Caki2 (cell line): ENCODE measurements around the gene GAB1. TPM values are rescaled to one million over a fixed set of nuclear protein-coding genes. Genes with fewer than 3 reads are reported as not detected.

Experiments
- DNase-seq: peaks from one replicate; pipeline ENCODE4 v3.0.0-alpha.2; 2015; ENCODE audit warnings: low read depth
- in situ Hi-C: cut with HindIII; loops from 2 replicates; pipeline ENCODE4 v1.10.0; 2016; ENCODE audit warnings: low sequenced_read_pairs, low pct_unique_long_range_greater_than_20kb, mixed read lengths
- total RNA-seq: library from RNA; depleted of rRNA; stranded (reverse); fragments of >200 nt; shearing (Covaris generic); gene quantifications from 2 replicates; pipeline ENCODE4 v1.2.3, GENCODE V29; 2014; ENCODE audit warnings: low replicate concordance

Gene GAB1
- total RNA-seq, 1 experiment from 2014 or later, result 17.5 TPM

DNA sequence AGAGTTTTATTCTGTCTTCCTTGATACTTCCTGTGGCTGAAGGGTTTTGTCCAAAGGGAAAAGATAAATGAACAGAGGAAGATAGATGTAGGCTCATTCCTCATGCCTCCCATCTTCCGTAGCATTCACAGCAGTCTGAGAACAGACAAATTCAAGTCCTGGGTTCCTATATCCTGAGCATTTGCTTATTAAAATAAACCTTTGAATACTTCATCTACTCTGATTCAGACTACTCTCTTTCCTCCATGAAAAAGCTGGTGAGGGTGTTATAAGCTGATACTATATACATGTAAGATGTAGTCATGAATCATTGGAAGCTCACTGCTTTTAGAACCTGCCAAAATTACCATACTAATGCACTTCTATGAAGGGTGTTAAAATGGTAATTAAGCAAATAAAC lies 61.2 kb downstream of the GAB1 start:
- in situ Hi-C loops, result no loop called here
- no peak for DNase-seq

DNA sequence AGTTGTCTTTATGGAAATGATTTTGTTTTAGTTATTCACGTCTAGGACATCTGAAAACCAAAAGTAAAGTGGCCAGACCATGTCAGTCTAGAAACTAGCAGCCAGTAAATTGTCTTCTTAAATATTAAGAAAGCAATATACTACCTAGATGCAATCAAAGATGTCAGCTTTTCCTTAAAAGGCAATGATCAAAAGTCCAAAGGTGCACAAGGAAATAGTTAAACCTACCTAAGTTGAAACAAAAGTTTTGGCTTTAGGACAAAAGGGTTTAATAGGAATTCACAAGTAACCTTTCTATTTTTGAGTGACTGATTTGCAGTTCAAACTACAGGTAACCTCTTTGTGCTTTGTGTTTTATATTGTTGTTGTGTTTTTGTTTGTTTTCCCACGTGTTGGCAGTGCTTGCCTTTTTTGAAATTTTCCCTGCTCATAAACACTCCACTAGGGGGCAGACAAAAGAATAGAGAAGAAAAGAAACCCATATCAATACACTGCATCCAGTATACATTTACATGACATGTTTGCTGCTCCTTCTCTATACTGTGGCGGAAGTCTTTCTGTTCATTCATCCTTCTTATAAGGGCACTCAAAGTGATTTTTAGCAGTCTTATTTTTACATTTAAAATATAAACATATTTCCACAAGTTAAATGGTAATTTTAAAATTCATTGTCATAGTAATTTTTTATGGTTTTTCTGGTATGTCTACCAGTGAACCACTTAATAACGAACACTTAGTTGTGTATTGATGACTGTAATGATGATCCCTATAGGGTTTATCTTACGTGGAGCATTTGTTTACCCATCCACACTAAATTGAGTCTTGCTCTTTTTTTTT lies 62.7 kb downstream of the GAB1 start:
- peak; percentile 28 for DNase-seq
- in situ Hi-C loops, result no loop called here

DNA sequence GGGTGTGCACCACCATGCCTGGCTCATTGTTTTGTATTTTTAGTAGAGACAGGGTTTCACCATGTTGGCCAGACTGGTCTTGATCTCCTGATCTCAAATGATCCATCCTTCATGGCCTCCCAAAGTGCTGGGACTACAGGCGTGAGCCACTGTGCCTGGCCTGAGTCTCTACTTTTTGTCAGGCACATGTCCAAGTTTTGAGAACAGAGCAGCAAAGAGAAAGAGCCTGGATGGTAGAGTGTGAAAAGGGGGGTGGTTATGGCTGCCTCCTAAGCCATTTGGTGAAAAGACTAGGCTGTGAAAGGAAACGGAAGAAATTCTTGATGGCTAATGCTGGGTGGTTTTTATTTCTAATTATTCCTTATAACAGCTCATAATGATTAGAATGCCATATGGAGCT lies 63.4 kb downstream of the GAB1 start:
- DNase-seq, result no peak
- in situ Hi-C loops, result no loop called here

DNA sequence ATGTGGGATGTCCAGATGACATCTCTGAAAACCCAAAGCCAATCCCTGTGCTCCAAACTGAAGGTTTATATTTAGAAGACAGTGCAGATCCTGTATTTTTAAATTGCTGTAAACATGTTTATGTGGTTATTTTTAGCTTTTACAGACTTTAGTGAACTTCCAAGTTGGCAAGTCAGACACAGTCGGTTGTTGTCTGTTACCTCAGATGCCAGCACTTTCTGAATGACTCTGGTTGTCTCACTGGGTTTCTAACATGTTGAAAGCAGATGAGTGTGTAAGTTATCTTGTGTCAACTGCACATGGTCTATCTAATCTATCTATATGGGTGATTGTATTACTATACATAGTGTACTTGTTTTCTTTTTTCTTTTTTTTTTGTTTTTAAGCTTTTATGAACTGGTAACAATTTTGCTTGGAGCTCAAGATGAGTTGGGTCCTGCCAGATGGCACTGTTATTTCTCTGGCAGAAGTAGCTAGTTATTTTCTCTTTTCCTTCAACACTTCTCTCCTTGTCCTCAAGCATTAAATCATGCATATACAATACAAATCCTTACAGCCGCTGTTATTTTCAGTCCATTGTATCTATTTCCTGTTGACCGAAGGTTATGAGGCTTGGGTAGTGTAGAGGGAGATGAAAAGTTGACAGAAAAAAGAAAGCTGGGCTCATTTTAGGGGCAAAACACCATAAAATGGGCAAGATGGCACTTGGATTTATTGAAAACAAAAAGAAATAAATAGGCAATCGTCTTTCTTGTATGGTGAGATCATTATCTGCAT lies 66.3 kb downstream of the GAB1 start:
- DNase-seq, result no peak
- in situ Hi-C loops, result no loop called here

DNA sequence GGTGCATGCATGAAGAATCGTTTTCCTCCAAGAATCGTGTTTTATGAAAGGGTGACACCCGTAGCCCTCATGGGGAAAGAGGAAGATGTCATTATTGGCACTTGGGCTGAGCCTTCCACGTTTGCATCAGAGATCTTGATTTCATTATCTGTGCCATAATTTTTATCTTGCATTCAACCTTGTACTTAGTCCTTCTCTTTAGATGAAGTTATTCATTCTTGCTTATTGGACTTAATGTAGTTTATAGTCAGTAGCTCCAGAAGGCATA lies 66.8 kb downstream of the GAB1 start:
- in situ Hi-C loops, result no loop called here

DNA sequence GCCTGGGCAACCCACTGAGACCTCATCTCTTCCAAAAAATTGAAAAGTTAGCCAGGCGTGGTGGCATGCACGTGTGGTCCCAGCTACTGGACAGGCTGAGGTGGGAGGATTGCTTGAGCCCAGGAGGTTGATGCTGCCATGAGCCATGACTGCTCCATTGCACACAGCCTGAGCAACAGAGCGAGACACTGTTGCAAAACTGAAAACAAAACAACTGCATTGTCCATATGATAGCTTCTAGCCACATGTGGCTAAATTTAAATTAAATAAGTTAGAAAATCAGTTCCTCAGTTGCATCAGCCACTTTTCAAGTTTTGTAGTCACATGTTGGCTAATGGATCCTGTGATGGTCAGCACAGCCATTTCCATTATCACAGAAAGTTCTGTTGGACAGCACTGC lies 67.9 kb downstream of the GAB1 start:
- peak; percentile 16 for DNase-seq
- in situ Hi-C loops, result no loop called here

More for the DNA sequence above, 66.8 kb downstream of the GAB1 start:
- DNase-seq, result no peak

DNA sequence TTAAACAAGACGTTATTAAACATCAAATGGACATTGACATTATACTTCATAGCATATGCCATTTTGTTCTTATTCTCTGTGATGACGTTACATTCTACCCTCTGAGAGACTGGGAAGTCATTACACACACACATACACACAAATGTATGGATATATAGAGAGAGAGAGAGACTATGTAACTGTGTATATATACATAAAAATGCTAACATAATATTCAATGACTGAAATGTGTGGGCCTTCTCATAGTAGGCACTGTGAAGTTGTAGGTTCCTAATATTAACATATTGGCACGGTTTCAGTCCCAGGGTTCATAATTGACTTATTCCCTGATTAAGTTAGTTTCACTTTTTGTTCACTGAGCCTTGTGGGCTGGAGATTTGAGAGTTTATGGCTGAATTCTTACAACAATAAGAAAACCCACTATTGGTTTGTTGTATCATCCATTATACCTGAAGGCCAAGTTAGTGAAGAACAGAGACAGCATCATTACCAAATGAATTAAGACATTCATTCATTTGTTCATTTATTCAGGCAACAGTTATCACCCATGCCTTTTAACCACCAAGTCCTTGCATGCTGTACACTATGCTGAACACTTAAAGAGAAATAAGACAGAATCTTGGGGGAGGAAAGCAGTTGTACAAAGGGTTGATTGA lies 68.5 kb downstream of the GAB1 start:
- no peak for DNase-seq
- in situ Hi-C loops, result no loop called here

DNA sequence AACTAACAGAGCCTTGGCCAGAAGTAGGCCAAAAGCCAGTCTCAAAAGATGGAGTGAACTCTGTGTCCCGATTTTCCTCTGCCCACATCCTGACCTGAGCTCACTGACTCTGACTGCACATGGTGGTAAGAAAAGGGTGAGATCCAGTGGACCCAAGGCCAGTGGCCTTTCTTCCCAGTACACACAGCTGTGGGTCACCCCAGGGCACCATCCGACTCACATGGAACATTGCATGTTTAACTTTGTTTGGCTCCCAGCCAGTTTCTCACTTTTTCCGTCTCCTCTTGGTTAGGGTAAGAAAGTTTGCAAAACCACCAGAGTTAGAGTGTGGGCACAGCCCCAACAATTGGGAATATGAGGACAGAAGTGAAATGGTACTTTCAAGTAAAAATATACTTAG lies 69.8 kb downstream of the GAB1 start:
- no peak for DNase-seq
- in situ Hi-C loops, result no loop called here

DNA sequence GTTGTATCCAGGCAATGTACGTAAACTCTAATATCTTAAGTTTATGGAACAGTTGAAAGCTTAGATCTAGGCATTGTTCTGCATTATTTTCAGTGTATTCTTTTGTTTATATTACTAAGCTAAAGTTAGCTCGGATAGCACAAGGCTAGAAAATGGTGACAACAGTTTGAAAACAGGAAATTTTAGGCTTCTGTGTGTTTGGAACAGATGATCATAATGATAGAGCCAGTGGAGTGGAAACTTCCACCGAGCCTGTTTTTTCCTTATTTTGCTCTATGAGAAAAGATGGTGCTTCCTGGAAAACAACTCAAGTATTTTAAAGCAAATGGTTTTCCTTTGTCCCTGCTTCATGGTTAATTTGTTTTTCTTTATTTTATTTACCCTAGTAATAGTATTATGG lies 70.8 kb downstream of the GAB1 start:
- DNase-seq, result no peak
- in situ Hi-C loops, result no loop called here

DNA sequence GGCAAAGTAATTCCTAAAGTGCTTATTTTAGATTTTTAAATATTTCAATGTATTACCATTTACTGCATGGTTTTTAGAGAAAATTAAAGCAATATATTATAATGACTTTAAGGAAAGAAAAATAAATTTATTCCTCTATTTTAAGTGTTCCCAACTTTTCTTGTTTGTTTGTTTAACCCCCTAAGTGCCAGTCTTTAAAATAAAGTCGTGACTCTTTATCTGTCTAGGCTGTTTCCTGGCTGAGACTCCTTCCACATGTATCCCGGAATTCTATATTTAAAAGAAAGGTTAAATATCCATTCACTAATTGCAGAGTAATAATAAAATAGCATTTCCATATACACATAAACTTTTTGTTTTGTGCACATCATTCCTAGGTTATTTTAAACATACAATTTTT lies 71.2 kb downstream of the GAB1 start:
- DNase-seq, result no peak
- in situ Hi-C loops, result no loop called here

DNA sequence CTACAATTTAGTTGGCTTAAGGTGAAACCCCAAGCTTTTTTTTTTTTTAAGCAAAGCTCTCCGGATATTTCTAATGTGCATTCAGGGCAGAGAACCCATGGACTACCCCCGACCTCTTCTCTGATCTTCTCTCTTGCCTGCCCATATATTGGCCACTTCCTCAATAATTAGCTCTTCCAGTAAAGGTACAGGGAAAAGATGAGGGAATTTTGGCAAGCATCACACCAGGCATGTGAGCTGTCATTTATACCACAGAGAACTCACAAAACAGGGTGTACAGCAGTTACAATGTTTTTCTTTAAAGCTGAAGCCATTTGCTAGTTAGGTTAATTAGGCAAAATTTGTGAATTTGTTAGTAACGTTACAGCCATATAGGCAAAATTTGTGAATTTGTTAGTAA lies 73.3 kb downstream of the GAB1 start:
- DNase-seq, result no peak
- in situ Hi-C loops, result no loop called here

DNA sequence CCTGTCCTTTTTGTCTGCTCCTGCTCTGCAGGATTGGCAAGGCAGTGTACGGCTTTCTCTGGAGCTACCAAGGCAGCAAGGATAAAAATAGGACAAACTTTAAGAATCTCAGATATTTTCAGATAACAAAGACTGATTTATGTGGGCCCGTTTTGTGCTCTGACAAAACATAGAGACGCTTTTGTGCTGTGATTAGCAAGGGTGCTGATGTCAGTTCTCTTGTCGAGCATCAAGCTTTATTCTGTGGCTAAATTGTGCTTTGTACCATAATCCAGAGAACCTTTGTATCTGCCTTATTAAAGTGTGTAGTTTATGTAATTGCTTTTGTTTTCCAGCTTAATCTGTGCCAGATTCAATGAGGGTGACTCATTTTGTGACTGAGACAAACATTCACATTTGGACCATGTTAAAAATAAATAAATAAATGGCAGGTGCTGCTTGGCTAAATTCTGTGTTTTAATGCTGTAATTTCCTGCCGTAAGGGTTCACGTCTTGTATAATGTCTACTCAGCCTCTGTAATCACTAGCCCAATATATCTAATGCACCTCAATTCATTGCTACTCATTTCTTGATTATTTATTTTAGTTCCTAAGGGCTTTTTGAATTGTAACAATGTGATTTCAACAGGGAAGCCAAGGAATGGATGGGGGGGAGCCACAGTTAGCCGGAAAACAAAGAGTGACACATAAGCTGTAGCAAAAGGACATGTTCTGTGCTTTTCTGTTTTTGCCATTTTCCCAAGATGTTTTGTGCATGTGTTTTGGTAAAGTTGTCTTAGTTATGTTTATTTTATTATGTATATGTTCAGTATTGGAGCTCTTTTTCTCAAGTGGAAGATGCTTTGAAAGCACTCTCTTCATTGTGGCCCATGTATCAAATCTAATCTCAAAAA lies 75.1 kb downstream of the GAB1 start:
- no peak for DNase-seq
- in situ Hi-C loops, result no loop called here

DNA sequence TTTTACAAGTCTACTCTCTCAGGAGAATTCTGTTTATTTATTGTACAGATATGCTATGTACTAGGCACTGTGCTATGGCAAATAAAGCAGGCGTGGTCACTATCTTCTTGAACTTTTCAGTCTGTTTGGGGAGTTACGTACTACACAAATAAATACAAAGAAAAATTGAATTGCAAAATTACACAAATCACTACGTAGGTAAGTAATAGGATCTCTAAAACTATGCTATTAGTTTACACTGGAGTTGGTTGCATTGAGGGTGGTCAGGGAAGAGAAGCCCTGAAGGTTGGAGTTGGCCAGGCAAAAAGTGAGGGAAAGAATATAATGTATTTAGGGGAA lies 75.7 kb downstream of the GAB1 start:
- in situ Hi-C loops, result no loop called here

DNA sequence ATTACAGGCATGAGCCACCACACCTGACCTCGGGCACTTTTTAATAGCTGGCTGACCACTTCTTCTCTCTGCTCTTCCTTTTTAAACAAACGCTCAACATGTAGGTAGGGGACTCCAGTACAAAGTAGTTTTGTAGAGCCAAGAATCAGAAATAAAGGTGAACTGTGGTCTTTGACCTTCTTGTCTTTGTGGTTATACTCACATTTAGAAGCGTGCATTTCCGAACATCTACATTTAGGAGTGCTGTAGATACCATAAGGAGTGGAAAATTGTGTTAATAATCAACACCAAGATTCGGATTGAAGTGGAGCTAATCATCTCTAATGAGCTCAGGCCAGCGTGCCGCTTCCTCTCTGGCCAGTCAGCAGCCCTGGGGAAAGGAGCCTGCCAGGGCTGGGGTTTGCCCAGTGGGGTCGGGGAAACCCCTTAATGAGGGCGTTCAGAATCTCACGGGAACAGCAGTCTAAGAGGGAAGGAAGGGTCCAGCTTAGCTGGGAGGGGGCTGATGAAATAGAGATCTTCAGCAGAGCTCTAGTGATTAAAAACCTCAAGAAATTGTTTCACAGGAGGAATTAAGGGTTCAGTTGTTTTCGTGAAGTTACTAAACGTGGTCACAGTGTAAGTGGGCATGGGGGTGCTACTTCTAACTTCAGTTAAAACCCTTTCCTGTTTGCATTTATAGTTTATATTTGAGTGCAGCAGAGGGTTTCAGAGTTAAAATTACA lies 81.2 kb downstream of the GAB1 start:
- in situ Hi-C loops, result no loop called here

More for the DNA sequence above, 75.7 kb downstream of the GAB1 start:
- no peak for DNase-seq

DNA sequence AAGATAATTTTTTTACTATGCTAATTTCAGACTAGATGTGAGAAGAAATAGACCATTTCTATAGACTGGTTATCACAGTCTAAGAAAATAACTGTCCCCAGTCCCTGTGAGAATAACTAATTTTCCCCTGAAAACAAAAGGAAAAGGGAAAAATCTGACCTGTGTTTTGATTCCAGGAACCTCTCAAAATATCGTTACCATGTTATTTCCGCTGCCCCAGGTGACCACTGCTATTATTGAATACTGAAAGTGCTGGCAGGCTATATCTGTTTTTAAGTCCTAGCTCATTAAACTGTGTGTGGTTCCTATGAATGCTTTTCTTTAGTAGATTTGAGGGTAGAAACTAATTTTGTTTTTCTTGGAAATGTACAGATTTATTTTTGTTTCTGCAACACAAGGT lies 83.6 kb downstream of the GAB1 start:
- in situ Hi-C loops, result no loop called here

More for the DNA sequence above, 81.2 kb downstream of the GAB1 start:
- no peak for DNase-seq

DNA sequence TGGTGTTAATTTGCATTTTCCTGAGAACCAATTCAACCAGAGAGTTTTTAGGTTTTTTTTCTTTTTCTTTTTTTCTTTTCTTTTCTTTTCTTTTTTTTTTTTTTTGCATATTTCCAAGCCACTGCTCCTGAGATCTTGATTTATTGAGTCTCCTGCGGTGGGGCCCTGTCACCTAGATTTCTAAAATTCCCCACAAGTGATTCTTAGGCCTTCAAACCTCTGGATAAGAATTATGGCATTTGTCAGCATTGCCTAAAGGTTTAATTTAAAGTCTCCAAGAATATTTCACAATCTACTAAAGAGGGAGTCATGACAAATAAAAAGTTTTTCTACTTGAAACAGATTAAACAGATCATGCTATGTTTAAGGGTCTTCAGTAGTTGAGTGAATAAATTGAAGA lies 84.9 kb downstream of the GAB1 start:
- in situ Hi-C loops, result no loop called here
- no peak for DNase-seq

More for the DNA sequence above, 83.6 kb downstream of the GAB1 start:
- DNase-seq, result no peak

DNA sequence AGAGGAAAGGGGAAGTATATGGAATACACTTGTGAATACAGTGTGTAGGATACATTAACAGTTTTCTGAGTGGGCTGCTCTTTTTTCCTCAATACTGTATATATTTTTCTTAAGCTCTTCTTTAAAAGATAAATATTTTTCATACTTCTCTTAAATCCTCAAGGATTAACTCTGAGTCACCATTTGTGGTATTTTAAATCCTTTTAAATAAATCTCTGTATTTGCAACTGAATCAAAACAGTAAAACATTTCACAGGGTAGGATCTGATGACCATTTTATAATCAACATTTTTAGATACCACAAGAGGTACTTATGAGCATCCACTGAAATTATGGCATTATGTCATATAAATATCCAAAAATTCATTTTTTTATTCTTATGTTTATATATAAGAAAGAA lies 87.6 kb downstream of the GAB1 start:
- no peak for DNase-seq

More for the DNA sequence above, 87.6 kb downstream of the GAB1 start:
- in situ Hi-C loops, result no loop called here
